H9 (cell line): ENCODE measurements around the gene GNB1L. TPM values are rescaled to one million over a fixed set of nuclear protein-coding genes. Genes with fewer than 3 reads are reported as not detected.

Source experiments
- DNase-seq: peaks from one replicate; pipeline ENCODE4 v3.0.0-alpha.2; 2017
- H2AFZ ChIP-seq: one replicate; pipeline ENCODE4 v1.6.1; 2013; ENCODE audit warnings: mild to moderate bottlenecking, low read length, control low read depth, moderate library complexity
- H2AK5ac ChIP-seq: 2 replicates; pipeline ENCODE4 v1.6.1; 2013; ENCODE audit warnings: low read length, control low read depth, mixed read lengths; ENCODE audit not compliant: insufficient read length
- H2BK120ac ChIP-seq: one replicate; pipeline ENCODE4 v1.6.1; 2013; ENCODE audit warnings: low read depth, mild to moderate bottlenecking, low read length, control low read depth, inconsistent platforms; ENCODE audit not compliant: poor library complexity, severe bottlenecking
- H2BK12ac ChIP-seq: 2 replicates; pipeline ENCODE4 v1.6.1; 2013; ENCODE audit warnings: low read length, control low read depth, mixed read lengths, low read depth; ENCODE audit not compliant: insufficient read length
- H2BK15ac ChIP-seq: 2 replicates; pipeline ENCODE4 v1.6.1; 2013; ENCODE audit warnings: low read depth, low read length, control low read depth
- H2BK20ac ChIP-seq: one replicate; pipeline ENCODE4 v1.6.1; 2013; ENCODE audit warnings: low read depth, mild to moderate bottlenecking, low read length, control low read depth, inconsistent platforms; ENCODE audit not compliant: poor library complexity, severe bottlenecking
- H2BK5ac ChIP-seq: 2 replicates; pipeline ENCODE4 v1.6.1; 2013; ENCODE audit warnings: low read length, control low read depth, mixed read lengths; ENCODE audit not compliant: insufficient read length
- H3K14ac ChIP-seq: 2 replicates; pipeline ENCODE4 v1.6.1; 2013; ENCODE audit warnings: low read length, control low read depth; ENCODE audit not compliant: insufficient read depth
- H3K18ac ChIP-seq: 2 replicates; pipeline ENCODE4 v1.6.1; 2013; ENCODE audit warnings: low read depth, mild to moderate bottlenecking, mixed read lengths, low read length, control low read depth; ENCODE audit not compliant: insufficient read length
- H3K23ac ChIP-seq: 2 replicates; pipeline ENCODE4 v1.6.1; 2013; ENCODE audit warnings: low read length, control low read depth, mixed read lengths, low read depth; ENCODE audit not compliant: insufficient read length
- H3K23me2 ChIP-seq: 2 replicates; pipeline ENCODE4 v1.6.1; 2013; ENCODE audit warnings: low read depth, mild to moderate bottlenecking, mixed read lengths, low read length, control low read depth; ENCODE audit not compliant: insufficient read length, poor library complexity, severe bottlenecking
- H3K27ac ChIP-seq: 2 replicates; pipeline ENCODE4 v1.5.1; 2013; ENCODE audit warnings: low read length, control low read depth, mixed read lengths, low read depth; ENCODE audit not compliant: insufficient read length
- H3K27me3 ChIP-seq: 2 replicates; pipeline ENCODE4 v1.6.1; 2013; ENCODE audit warnings: low read length, control low read depth, inconsistent platforms; ENCODE audit not compliant: insufficient read depth
- H3K4ac ChIP-seq: 2 replicates; pipeline ENCODE4 v1.6.1; 2013; ENCODE audit warnings: low read depth, mild to moderate bottlenecking, control low read depth, inconsistent platforms, low read length, moderate library complexity
- H3K4me1 ChIP-seq: 2 replicates; pipeline ENCODE4 v1.6.1; 2013; ENCODE audit warnings: low read length, control low read depth, inconsistent platforms; ENCODE audit not compliant: insufficient read depth
- H3K4me2 ChIP-seq: 2 replicates; pipeline ENCODE4 v1.6.1; 2013; ENCODE audit warnings: low read length, control low read depth, mixed read lengths; ENCODE audit not compliant: insufficient read length, insufficient read depth
- H3K56ac ChIP-seq: 2 replicates; pipeline ENCODE4 v1.6.1; 2013; ENCODE audit warnings: low read depth, mild to moderate bottlenecking, mixed read lengths, low read length, control low read depth; ENCODE audit not compliant: insufficient read length
- H3K79me1 ChIP-seq: 2 replicates; pipeline ENCODE4 v1.6.1; 2013; ENCODE audit warnings: low read depth, mild to moderate bottlenecking, moderate library complexity, low read length, control low read depth, inconsistent platforms; ENCODE audit not compliant: insufficient read depth, poor library complexity, severe bottlenecking
- H3K79me2 ChIP-seq: 2 replicates; pipeline ENCODE4 v1.6.1; 2013; ENCODE audit warnings: low read length, control low read depth, inconsistent platforms; ENCODE audit not compliant: insufficient read depth
- H3K9ac ChIP-seq: 2 replicates; pipeline ENCODE4 v1.6.1; 2013; ENCODE audit warnings: low read length, control low read depth, mixed read lengths; ENCODE audit not compliant: insufficient read length; ENCODE audit errors: extremely low read depth
- H3K9me3 ChIP-seq: one replicate; pipeline ENCODE4 v1.6.1; 2013; ENCODE audit warnings: low read depth, low read length, inconsistent platforms; ENCODE audit not compliant: control insufficient read depth
- H3T11ph ChIP-seq: one replicate; pipeline ENCODE4 v1.6.1; 2013; ENCODE audit warnings: mild to moderate bottlenecking, low read length, control low read depth, inconsistent platforms
- H4K20me1 ChIP-seq: one replicate; pipeline ENCODE4 v1.6.1; 2013; ENCODE audit not compliant: control insufficient read depth, insufficient read length, insufficient read depth
- H4K5ac ChIP-seq: 2 replicates; pipeline ENCODE4 v1.6.1; 2013; ENCODE audit warnings: low read depth, mild to moderate bottlenecking, mixed read lengths, low read length, control low read depth; ENCODE audit not compliant: insufficient read length
- H4K8ac ChIP-seq: replicated peaks from 2 replicates; pipeline ENCODE4 v1.6.1; 2013; ENCODE audit warnings: low read length, control low read depth, mixed read lengths, low read depth; ENCODE audit not compliant: insufficient read length
- H4K91ac ChIP-seq: 2 replicates; pipeline ENCODE4 v1.6.1; 2013; ENCODE audit warnings: low read depth, mild to moderate bottlenecking, moderate library complexity, mixed read lengths, low read length, control low read depth; ENCODE audit not compliant: insufficient read length
- H3K27ac Mint-ChIP-seq, 3 experiments: 2 replicates in 2 of 3; 3 replicates in 1 of 3; pipeline ENCODE4 v1.8.0; 2020 to 2021; ENCODE audit warnings: mixed read lengths in 3 of 3, mild to moderate bottlenecking in 1 of 3, moderate library complexity in 1 of 3
- H3K27me3 Mint-ChIP-seq: 2 replicates; pipeline ENCODE4 v1.8.0; 2021; ENCODE audit warnings: low read depth, mild to moderate bottlenecking, moderate library complexity, mixed read lengths
- H3K36me3 Mint-ChIP-seq, 3 experiments: 2 replicates in 2 of 3; 3 replicates in 1 of 3; pipeline ENCODE4 v1.8.0; 2020 to 2021; ENCODE audit warnings: low read depth in 3 of 3, mixed read lengths in 3 of 3; ENCODE audit not compliant: insufficient read depth in 1 of 3
- H3K4me1 Mint-ChIP-seq, 2 experiments: 2 replicates each; pipeline ENCODE4 v1.8.0; 2020; ENCODE audit warnings: mixed read lengths in 2 of 2
- H3K4me3 Mint-ChIP-seq, 2 experiments: 2 replicates in 1 of 2; 3 replicates in 1 of 2; pipeline ENCODE4 v1.8.0; 2020 to 2021; ENCODE audit warnings: mild to moderate bottlenecking in 2 of 2, mixed read lengths in 2 of 2, moderate library complexity in 1 of 2
- H3K9me3 Mint-ChIP-seq, 2 experiments: 2 replicates in 1 of 2; 3 replicates in 1 of 2; pipeline ENCODE4 v1.8.0; 2020; ENCODE audit warnings: mild to moderate bottlenecking in 2 of 2, mixed read lengths in 2 of 2, moderate library complexity in 1 of 2
- CTCF ChIP-seq: fragments of 200-600 bp; sonication (generic); conservative IDR thresholded peaks from 3 replicates; pipeline ENCODE4 v1.8.0; 2021; ENCODE audit warnings: antibody characterized with exemption, mild to moderate bottlenecking
- WGBS: extraction: QIAGEN DNeasy Blood & Tissue Kit; methylation state at CpG from one replicate; pipeline ENCODE4 v1.1.7; 2013; ENCODE audit warnings: missing lambda C conversion rate, low lambda C conversion rate, mixed read lengths; ENCODE audit not compliant: insufficient read length; ENCODE audit errors: extremely low coverage; 5-methylcytosine and 5-hydroxymethylcytosine counted together
- total RNA-seq: library from RNA; stranded (reverse); gene quantifications from 2 replicates; pipeline ENCODE4 v1.2.1, GENCODE V29; 2021

GNB1L gene
- total RNA-seq, 1 experiment from 2014 or later, result 22.4 TPM

- Histone ChIP-seq H2BK12ac (no peak overlapping the region), H3K56ac (no peak overlapping the region), H3K18ac (no peak overlapping the region), H2BK120ac (no peak overlapping the region), H2AFZ (no peak overlapping the region), H3K9me3 (no peaks in the 10 kb centered on the region), H3K4me2 (no peak overlapping the region), H3K79me1 (peaks cover 4% of the 10 kb centered on the region), H3K27ac (no peak overlapping the region), H3K27me3 (no peaks in the 10 kb centered on the region), H2AK5ac (no peak overlapping the region), H4K20me1 (no peaks in the 10 kb centered on the region), H3K23ac (no peak overlapping the region), H3K4me1 (no peaks in the 10 kb centered on the region), H3K23me2 (no peaks in the 10 kb centered on the region), H3K14ac (no peak overlapping the region), H4K91ac (no peak overlapping the region), H4K8ac (no peak overlapping the region), H3K9ac (no peak overlapping the region), H3T11ph (no peak overlapping the region), H2BK5ac (no peak overlapping the region), H4K5ac (no peak overlapping the region), H3K79me2 (no peaks in the 10 kb centered on the region; the same call in 1 of the 2 replicates), H2BK15ac (no peak overlapping the region), H3K4ac (no peak overlapping the region), H2BK20ac (no peak overlapping the region)
- no CpG with 5 or more reads among the region's 2 CpGs for WGBS
- no peak for DNase-seq
- H3K27me3 Mint-ChIP-seq, result no peaks in the 10 kb centered on the region
- TF ChIP-seq CTCF, result no peak
- H3K36me3 Mint-ChIP-seq, result peaks cover 28 to 46% (median 40%) of the 10 kb centered on the region in 3 experiments; a peak in 6 of 7 replicates
- no peak overlapping the region for H3K27ac Mint-ChIP-seq
- no peaks in the 10 kb centered on the region; a peak in 1 of 5 replicates for H3K9me3 Mint-ChIP-seq
- H3K4me1 Mint-ChIP-seq, result peaks cover 19 to 28% of the 10 kb centered on the region in 2 experiments
- H3K4me3 Mint-ChIP-seq, result no peak overlapping the region
Observed at GRCh38 chr22:19847345-19847632, 7.4 kb downstream of the GNB1L start.
